ENCODE measurements around the gene SLC12A7.

Gene SLC12A7

GRCh38 chr5:1050423-1051365, 61.2 kb downstream of the SLC12A7 start:
- DNase-seq (ENCODE audit: low read depth) = no peak

DNA sequence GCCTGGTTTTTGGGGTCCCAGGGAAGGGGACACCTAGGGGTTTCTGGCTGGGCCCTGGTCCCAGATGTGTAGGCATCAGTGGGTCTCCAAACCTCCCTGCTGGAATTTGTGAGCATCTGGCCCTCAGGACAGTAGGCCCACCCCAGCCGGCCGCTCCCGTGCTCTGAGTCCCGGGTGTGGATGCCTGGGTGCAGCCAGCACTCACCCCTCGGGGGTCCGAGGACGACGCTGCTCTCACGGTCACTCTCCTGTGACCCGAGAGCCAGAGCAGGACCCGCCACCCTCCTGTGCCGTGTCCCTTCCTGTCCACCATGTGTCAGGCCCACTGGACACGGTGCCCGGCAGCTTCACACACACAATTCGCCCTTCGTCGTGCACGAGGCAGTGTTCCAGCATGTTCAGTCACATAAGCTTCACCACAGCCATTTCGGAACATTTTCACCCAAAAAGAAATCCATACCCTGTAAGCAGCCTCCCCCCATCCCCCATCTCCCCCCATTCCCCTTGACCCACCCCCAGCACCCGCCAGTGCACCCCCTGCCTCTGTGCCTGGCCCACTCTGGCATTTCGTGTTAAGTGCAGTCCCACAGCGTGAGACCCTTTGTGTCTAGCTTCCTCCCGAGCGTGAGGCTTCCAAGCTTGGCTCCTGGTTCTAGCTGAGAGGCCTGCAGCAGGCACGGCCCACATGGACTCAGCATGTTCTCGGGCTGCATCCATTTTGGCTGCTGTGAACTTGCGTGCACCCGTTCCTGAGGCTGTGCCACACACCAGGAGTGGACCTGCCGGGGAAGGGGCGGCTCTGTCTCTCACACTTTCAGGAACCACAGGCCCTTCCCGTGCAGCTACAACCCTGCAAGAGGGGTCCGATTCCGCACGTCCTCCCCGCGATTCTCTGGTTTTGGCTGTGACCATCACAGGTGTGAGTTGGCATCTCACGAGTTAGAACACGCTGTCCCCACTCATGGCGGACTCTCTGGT, 62.7 kb downstream of the SLC12A7 start:
- DNase-seq (ENCODE audit: low read depth) = no peak

DNA sequence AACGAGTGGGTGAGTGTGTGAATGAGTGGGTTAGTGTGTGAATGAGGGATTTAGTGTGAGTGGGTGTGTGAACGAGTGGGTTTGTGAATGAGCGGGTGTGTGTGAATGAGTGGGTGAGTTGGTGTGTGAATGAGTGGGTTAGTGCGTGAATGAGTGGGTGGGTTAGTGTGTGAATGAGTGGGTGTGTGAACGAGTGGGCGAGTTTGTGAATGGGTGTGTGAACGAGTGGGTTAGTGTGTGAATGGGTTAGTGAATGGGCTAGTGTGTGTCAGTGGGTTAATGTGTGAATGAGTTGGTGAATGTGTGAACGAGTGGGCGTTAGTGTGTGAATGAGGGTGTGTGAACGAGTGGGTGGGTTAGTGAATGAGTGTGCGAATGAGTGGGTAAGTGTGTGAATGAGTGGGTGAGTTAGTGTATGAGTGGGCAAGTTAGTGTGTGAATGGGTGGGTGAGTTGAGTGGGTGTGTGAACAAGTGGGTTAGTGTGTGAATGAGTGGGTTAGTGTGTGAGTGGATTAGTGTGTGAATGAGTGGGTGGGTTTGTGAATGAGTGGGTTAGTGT, 63.6 kb downstream of the SLC12A7 start:
- no peak for DNase-seq (ENCODE audit: low read depth)

DNA sequence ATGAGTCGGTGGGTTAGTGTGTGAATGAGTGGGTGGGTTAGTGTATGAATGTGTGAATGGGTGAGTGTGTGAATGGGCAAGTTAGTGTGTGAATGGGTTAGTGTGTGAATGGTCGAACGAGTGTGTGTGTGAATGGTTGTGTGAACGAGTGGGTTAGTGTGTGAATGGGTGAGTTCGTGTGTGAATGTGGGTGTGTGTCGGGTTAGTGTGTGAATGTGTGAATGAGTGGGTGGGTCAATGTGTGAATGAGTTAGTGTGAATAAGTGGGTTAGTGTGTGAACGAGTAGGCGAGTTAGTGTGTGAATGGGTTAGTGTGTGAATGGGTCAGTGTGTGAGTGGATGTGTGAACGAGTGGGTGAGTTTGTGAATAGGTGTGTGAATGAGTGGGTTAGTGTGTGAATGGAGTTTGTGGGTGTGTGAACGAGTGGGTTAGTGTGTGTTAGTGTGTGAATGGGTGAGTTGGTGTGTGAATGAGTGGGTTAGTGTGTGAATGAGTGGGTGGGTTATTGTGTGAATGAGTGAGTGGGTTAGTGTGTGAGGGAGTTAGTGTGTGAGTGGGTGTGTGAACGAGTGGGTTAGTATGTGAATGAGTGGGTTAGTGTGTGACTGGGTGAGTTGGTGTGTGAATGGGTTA, 64.4 kb downstream of the SLC12A7 start:
- DNase-seq (ENCODE audit: low read depth) = no peak

GRCh38 chr5:1045960-1046560, 65.8 kb downstream of the SLC12A7 start:
- DNase-seq (ENCODE audit: low read depth) = no peak

DNA sequence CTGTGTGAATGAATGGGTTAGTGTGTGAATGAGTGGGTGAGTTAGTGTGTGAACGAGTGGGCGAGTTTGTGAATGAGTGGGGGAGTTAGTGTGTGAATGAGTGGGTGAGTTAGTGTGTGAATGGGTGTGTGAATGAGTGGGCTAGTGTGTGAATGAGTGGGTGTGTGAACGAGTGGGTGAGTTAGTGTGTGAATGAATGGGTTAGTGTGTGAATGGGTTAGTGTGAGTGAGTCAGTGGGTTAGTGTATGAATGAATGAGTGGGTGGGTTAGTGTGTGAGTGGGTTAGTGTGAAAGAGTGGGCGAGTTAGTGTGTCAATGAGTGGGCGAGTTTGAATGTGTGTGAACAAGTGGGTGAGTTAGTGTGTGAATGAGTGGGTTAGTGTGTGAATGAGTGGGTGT, 67.7 kb downstream of the SLC12A7 start:
- no peak for DNase-seq (ENCODE audit: low read depth)

DNA sequence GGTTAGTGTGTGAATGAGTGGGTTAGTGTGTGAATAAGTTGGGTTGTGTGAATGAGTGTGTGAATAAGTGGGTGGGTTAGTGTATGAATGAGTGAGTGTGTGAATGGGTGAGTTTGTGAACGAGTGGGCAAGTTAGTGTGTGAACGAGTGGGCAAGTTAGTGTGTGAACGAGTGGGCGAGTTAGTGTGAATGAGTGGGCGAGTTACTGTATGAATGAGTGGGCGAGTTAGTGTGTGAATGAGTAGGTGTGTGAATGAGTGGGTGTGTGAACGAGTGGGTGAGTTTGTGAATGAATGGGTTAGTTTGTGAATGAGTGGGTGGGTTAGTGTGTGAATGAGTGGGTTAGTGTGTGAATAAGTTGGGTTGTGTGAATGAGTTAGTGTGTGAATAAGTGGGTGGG, 68.5 kb downstream of the SLC12A7 start:
- no peak for DNase-seq (ENCODE audit: low read depth)

DNA sequence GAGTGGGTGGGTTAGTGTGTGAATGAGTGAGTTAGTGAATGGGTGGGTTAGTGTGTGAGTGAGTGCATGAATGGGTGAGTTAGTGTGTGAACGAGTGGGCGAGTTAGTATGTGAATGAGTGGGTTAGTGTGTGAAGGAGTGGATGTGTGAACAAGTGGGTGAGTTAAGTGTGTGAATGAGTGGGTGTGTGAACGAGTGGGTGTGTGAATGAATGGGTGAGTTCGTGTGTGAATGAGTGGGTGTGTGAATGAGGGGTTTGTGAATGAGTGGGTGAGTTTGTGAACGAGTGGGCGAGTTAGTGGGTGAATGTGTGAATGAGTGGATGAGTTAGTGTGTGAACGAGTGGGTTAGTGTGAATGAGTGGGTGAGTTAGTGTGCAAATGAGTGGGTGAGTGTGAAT, 69.2 kb downstream of the SLC12A7 start:
- DNase-seq (ENCODE audit: low read depth) = no peak

- no peak for DNase-seq (ENCODE audit: low read depth)
These were observed 70.4 kb downstream of the SLC12A7 start for GRCh38 chr5:1041225-1042143.

DNA sequence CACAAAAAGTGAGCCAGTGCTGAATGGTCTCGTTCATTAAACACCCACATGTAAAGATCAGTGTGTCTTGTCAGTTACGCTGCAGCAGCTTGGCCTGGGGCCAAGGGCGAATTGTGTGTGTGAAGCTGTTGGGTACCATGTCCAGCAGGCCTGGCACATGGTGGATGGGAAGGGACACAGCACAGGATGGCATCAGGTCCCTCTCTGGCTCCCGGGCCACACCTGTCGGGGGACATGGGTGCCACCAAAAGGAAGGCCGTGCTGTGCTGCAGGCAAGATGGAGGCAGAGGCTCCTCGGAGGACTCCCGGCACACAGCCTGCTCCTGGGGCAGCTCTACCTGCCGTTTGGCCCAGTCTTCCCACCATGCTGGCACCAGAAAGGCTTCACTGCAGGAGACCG, 71.3 kb downstream of the SLC12A7 start:
- DNase-seq (ENCODE audit: low read depth) = no peak

DNA sequence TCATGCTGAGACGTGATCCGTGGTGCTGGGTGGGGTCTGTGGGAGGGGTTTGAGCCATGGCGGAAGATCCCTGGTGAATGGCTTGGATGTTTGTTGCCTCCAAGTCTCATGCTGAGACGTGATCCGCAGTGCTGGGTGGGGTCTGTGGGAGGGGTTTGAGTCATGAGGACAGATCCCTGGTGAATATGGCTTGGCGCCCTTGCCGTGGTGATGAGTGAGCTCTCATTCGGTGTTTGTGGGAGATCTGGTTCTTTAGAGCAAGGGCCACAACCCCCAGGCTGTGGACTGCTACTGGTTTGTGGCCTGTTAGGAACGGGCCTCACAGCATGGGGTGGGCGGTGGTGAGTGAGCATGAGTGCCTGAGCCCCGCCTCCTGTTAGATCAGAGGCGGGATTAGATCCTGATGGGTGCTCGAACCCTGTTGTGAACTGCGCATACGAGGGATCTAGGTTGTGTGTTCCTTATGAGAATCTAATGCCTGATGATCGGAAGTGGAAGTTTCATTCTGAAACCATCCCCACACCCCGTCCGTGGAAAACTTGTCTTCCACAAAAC, 72.1 kb downstream of the SLC12A7 start:
- no peak for DNase-seq (ENCODE audit: low read depth)

- DNase-seq (ENCODE audit: low read depth) = no peak
These were observed 72.7 kb downstream of the SLC12A7 start for GRCh38 chr5:1039210-1039548.

DNA sequence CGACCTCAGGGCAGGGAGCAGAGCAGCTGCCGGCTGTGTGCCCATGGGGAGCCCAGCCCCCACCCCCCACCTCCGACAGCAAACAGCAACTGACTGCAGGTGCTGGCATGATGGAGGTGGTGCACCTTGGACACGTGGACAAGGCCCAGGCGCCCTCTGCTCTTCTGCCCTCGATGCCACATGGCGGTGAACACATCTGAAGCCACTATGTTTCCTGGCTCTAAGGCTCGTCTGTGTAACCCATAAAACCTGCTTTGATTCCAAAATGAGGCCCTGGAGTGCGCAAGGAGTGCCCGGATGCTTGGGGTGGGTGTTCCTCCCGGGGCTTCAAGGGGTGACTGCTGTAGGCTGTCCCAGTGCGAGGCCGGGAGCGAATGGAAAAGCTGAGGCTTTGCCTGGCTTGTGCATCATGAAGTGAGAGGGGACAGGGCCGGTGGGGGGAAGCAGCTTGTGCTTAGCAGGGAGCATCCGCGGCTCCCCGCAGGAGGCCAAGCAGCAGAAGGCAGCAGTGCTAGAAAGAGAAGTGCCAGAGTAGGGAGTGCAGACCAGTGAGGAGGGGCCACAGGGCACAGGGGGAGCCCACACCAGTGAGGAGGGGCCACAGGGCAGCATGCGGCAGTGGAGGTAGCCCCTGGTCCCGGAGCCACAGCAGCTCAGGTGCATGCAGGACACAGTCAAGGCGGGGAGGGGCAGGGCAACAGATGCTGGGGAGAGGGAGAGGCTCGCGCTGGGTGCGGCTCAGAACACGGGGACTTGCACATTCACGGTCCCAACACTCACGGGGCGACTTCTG, 73.2 kb downstream of the SLC12A7 start:
- DNase-seq (ENCODE audit: low read depth) = no peak

GRCh38 chr5:1037671-1038416, 74.0 kb downstream of the SLC12A7 start:
- DNase-seq (ENCODE audit: low read depth) = no peak

DNA sequence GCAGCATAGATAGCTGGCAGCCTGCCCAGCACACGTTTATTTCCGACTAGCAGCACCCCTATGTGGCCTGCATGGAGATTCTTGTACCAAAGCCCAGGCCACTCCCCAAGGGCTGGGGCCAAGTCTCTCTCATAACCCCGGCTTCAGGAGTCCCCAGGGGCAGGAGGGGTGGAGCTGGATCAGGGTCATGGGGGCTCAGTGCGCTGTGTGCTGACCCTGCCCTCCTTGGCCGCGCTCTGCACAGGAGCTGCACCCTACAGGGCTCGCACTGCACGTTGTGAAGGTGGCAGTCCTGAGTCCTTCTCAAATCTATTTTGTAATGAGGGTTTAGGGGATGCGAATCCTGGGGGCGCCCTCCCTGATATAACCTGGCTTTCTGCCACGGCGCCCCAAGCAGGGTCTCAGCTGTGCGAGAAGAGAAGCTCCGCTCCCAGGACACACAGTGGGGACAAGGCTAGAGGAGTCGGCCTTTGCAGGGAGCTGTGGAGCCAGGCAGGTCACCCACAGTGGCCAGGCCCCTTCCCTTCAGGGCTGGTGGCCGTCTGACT, 74.7 kb downstream of the SLC12A7 start:
- no peak for DNase-seq (ENCODE audit: low read depth)

DNA sequence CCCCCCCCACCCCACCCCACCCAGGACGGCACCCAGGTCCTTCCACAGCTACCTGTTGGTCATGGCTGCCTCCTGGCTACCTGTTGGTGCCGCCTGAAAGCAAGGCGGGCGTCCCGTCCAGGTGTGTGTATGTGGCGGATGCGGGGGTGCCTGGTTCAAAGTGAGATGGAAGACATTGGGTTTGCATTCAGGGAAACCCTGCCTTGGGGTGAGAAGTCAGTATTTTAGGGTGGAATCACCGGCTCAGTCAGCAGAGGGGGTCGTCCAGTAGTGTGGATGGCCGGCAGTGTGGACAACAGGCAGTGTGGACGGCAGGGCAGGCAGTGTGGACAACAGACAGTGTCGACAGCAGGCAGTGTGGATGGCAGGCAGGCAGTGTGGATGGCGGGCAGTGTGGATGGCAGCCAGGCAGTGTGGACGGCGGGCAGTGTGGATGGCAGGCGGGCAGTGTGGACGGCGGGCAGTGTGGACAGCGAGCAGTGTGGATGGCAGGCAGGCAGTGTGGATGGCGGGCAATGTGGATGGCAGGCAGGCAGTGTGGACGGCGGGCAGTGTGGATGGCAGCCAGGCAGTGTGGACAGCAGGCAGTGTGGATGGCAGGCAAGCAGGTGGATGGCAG, 75.2 kb downstream of the SLC12A7 start:
- DNase-seq (ENCODE audit: low read depth) = no peak

GRCh38 chr5:1035421-1036405, 76.2 kb downstream of the SLC12A7 start:
- no peak for DNase-seq (ENCODE audit: low read depth)
